HUES6 (cell line): ENCODE results near the gene SLC35D2.

Experiments
- H3K27ac ChIP-seq: 2 replicates; pipeline ENCODE4 v1.7.0; 2013; ENCODE audit warnings: low read depth, mild to moderate bottlenecking, low read length, inconsistent platforms
- H3K27me3 ChIP-seq: 2 replicates; pipeline ENCODE4 v1.6.1; 2013; ENCODE audit warnings: low read length; ENCODE audit not compliant: control insufficient read depth, insufficient read depth
- H3K36me3 ChIP-seq: 2 replicates; pipeline ENCODE4 v1.6.1; 2013; ENCODE audit warnings: low read length; ENCODE audit not compliant: control insufficient read depth, insufficient read depth
- H3K4me1 ChIP-seq: 2 replicates; pipeline ENCODE4 v1.6.1; 2013; ENCODE audit warnings: low read length; ENCODE audit not compliant: control insufficient read depth, insufficient read depth
- H3K4me3 ChIP-seq: 2 replicates; pipeline ENCODE4 v1.5.1; 2013; ENCODE audit warnings: low read depth, low read length
- H3K9ac ChIP-seq: one replicate; pipeline ENCODE4 v1.6.1; 2013; ENCODE audit warnings: mild to moderate bottlenecking, low read length
- H3K9me3 ChIP-seq: 2 replicates; pipeline ENCODE4 v1.6.1; 2013; ENCODE audit warnings: low read depth, low read length; ENCODE audit not compliant: control insufficient read depth, insufficient read depth

Gene SLC35D2

DNA sequence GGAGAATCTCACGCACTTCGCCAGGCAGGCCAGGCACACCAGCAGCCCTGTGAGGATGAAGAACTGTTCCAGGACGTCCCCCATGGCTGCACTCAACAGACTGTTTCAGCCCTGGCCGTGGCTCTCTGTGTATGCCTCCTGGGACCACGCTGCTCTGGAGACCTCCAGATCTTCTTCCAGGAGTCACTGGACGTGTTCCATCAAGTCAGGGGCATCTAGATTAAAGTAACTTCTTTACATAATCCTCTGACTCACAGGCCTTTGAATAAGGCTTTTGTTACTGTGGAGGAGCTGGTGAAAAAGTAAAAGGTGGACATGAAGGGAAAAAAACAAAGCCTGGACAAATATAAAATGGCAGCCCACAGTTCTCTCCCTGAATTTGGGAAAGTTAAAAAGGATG is 81.5 kb downstream of the SLC35D2 start, which contains the start of gene HSD17B3:
Gene HSD17B3 (minus strand): TSS at position 156 of the 400 bp plus-strand sequence. CDS start 72 bp downstream, at position 84.
- H3K27ac ChIP-seq, result no peak within 1 kb of the TSS
- no peak within 1 kb of the TSS for H3K4me3 ChIP-seq
- no peaks in the 10 kb centered on the region for H3K9me3 ChIP-seq
- peaks cover 5% of the 10 kb centered on the region; the same call in 1 of the 2 replicates for H3K4me1 ChIP-seq
- no peaks in the 10 kb centered on the region for H3K27me3 ChIP-seq
- H3K9ac ChIP-seq, result no peak within 1 kb of the TSS
- no peaks in the 10 kb centered on the region for H3K36me3 ChIP-seq

DNA sequence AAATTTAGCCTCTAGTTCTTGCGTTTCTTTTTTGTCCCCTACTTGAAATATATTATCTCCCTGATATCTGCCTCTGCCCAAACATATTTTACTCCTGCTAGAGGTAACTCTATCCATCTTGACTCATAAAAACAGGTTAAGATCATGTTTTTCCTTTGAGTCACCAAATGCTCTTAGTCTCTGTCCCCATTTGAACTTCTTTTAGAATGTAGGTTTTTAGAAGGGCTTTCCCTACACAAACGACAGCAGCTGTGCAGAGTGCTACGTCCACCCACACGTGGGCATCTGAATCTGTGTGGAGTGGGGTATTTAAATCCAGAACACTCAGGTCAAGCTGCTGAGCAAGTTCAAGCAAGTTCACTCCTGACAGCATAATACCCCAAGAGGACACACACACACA is 83.7 kb downstream of the SLC35D2 start:
- no peak overlapping the region for H3K9ac ChIP-seq
- peaks cover 11% of the 10 kb centered on the region; the same call in 1 of the 2 replicates for H3K9me3 ChIP-seq
- no peaks in the 10 kb centered on the region for H3K36me3 ChIP-seq
- no peaks in the 10 kb centered on the region for H3K27me3 ChIP-seq
- H3K4me1 ChIP-seq, result no peaks in the 10 kb centered on the region
- H3K4me3 ChIP-seq, result no peak overlapping the region
- no peak overlapping the region for H3K27ac ChIP-seq

DNA sequence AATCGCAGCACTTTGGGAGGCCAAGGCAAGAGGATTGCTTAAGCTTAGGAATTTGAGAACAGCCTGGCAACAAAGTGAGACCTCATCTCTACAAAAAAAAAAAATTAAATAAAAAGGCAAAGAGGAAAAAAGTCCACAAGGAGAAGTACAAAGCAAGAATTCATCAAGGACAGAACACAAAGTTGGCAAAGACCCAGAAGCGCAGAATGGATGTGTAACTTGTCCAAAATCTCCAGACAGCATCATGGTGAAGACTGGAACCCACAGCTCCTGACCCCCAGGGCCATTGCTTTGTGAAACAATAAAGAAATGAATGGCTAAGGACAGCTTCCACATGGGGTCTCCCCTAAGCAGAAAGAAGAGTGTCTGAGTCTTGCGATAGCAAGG is 89.4 kb downstream of the SLC35D2 start:
- Histone ChIP-seq H3K9me3 (peaks cover 11% of the 10 kb centered on the region; the same call in 1 of the 2 replicates), H3K36me3 (no peaks in the 10 kb centered on the region), H3K27me3 (no peaks in the 10 kb centered on the region), H3K27ac (no peak overlapping the region), H3K4me3 (no peak overlapping the region), H3K9ac (no peak overlapping the region), H3K4me1 (peaks cover 12% of the 10 kb centered on the region; the same call in 1 of the 2 replicates)

DNA sequence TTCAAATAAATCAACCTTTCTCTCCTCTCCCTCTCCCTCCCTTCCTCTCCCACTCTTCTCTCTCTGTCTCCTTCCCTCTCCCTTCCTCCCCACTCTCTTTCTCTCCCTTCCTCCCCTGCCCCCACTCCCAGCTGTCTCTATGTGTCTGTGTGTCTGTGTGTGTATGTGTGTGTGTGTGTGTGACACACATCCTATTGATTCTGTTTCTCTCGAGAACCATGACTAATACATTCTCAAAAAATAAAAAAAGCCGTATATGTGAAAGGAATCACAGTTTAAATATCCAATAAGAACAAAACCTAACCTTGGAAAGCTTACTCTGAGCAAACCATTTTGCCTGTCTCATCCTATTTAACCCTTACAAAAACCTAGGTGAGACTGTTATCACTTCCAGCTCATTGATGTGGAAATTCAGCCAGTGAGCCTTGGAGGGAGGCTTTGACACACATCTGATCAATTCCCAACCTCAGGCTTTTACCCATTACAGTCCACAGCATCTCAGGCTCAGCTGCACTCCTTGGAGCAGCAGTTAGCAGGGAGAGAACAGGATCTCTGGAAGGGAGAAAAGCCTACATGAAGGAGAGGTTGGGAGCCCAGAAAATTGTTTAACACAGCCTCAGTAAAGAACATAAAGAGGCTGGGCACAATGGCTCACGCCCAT is 89.9 kb downstream of the SLC35D2 start:
- Histone ChIP-seq H3K36me3 (no peaks in the 10 kb centered on the region), H3K4me1 (peaks cover 12% of the 10 kb centered on the region; the same call in 1 of the 2 replicates), H3K9me3 (peaks cover 11% of the 10 kb centered on the region; the same call in 1 of the 2 replicates), H3K4me3 (no peak overlapping the region), H3K27me3 (no peaks in the 10 kb centered on the region), H3K27ac (no peak overlapping the region), H3K9ac (no peak overlapping the region)

DNA sequence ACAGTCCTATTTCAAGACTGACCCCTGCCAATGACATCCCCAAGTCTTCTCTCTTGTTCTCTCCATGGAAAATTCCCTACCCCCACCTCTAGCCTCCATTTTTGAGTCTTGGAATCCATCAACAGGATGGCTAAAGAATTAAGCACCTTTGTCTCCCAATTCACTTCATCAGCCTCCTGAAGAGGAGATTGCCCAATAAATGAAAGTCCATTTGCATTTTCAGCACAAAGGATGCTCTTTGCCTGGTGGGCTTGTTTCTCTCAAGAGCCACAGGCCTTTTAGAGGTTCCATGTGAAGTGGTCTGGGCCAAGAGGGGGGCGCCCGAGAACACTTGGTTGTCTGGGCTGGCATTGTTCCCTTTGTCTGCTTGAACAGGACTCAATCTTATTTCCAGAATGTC is 94.1 kb downstream of the SLC35D2 start:
- no peak overlapping the region for H3K9ac ChIP-seq
- peaks cover 14% of the 10 kb centered on the region for H3K9me3 ChIP-seq
- H3K4me1 ChIP-seq, result peaks cover 12% of the 10 kb centered on the region; the same call in 1 of the 2 replicates

DNA sequence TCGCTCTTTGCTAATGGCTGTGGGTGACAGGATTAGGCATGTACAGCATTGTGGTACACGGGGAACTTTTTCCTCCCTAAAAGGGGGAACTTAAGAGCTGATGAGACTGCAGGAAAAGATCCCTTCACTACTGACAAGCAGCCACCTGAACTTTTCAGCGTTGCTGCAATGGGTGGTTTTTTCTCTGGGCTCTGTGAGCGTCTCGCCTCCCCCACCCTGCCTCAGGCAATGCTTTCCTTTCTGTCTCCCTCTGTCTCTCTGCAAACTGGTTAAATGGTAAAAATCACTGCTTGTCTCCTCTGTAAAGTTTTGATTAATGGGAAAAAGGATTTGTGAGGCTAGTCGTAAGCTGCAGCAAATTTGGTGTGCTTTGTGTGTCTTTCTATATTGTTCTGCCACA is 101.9 kb downstream of the SLC35D2 start:
- no peak overlapping the region for H3K27ac ChIP-seq
- H3K27me3 ChIP-seq, result no peaks in the 10 kb centered on the region
- no peak overlapping the region for H3K4me3 ChIP-seq
- H3K4me1 ChIP-seq, result no peaks in the 10 kb centered on the region
- no peaks in the 10 kb centered on the region for H3K36me3 ChIP-seq
- H3K9ac ChIP-seq, result no peak overlapping the region
- peaks cover 28% of the 10 kb centered on the region for H3K9me3 ChIP-seq

More for the DNA sequence above, 94.1 kb downstream of the SLC35D2 start:
- Histone ChIP-seq H3K27me3 (no peaks in the 10 kb centered on the region), H3K27ac (no peak overlapping the region), H3K36me3 (no peaks in the 10 kb centered on the region), H3K4me3 (no peak overlapping the region)

DNA sequence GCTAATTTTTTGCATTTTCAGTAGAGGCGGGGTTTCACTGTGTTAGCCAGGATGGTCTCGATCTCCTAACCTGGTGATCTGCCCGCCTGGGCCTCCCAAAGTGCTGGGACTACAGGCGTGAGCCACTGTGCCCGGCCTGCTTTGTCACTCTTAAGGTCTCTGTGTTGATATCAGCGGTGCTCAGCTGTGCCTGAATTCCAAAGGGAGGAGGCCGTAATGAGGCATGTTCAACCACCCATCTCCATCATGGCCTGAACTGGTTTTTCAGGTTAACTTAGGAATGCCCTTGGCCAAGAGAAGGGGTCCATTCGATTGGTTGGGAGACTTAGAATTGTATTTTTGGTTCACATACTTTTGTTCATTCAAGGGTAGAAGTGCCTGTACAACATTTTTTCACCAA is 103.6 kb downstream of the SLC35D2 start:
- no peaks in the 10 kb centered on the region for H3K4me1 ChIP-seq
- H3K9ac ChIP-seq, result no peak overlapping the region
- H3K9me3 ChIP-seq, result peaks cover 37% of the 10 kb centered on the region
- no peaks in the 10 kb centered on the region for H3K27me3 ChIP-seq
- H3K36me3 ChIP-seq, result no peaks in the 10 kb centered on the region
- no peak overlapping the region for H3K4me3 ChIP-seq
- H3K27ac ChIP-seq, result no peak overlapping the region

DNA sequence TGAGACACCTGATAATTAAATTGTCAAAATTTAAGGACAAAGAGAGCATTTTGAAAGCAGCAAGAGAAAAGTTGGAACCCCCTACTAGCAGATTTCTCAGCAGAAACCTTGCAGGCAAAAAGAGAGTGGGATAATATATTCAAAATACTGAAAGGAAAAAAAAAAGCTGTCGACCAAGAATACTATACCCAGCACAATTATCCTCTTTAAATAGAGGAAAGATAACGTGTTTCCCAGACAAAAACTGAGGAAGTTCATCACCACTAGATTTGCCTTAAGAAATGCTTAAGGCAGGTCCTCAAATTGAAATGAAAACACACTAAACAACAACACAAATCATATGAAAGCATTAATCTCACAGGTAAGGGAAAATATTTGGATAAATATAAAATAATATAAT is 108.6 kb downstream of the SLC35D2 start:
- peaks cover 4% of the 10 kb centered on the region; the same call in 1 of the 2 replicates for H3K36me3 ChIP-seq
- no peak overlapping the region for H3K27ac ChIP-seq
- no peak overlapping the region for H3K9ac ChIP-seq
- no peak overlapping the region for H3K4me3 ChIP-seq
- H3K27me3 ChIP-seq, result no peaks in the 10 kb centered on the region
- H3K4me1 ChIP-seq, result no peaks in the 10 kb centered on the region
- peaks cover 28% of the 10 kb centered on the region for H3K9me3 ChIP-seq
